Measurements from ENCODE around the gene SLMAP.

The SLMAP gene

DNA sequence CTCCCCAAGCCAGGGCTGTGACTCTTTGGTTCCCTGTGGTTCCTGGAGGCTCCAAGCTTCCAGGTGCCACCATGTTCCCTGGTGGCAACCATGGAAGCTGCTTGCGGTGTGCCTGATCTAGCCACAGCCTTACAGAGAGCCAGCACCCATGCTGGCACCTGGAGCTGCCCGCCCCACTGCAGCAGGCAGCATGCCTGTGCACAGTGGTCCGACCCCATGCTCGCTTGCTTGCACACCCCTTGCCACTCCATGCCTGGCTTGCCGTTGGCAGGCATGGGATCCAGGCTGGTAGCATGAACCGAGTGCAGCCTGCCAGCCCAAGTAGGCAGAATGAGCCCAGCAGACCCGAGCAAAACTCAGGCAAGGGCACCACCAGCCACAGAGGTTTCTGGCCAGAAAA is 53.9 kb downstream of the SLMAP start:
- H3K27ac ChIP-seq (ENCODE audit: low read length): no peak overlapping the region
- no peak for TF ChIP-seq EZH2 (optimal IDR thresholded peaks at IDR 0.05; ENCODE audit: low read depth, low read length)
- TF ChIP-seq, protein P1, sequence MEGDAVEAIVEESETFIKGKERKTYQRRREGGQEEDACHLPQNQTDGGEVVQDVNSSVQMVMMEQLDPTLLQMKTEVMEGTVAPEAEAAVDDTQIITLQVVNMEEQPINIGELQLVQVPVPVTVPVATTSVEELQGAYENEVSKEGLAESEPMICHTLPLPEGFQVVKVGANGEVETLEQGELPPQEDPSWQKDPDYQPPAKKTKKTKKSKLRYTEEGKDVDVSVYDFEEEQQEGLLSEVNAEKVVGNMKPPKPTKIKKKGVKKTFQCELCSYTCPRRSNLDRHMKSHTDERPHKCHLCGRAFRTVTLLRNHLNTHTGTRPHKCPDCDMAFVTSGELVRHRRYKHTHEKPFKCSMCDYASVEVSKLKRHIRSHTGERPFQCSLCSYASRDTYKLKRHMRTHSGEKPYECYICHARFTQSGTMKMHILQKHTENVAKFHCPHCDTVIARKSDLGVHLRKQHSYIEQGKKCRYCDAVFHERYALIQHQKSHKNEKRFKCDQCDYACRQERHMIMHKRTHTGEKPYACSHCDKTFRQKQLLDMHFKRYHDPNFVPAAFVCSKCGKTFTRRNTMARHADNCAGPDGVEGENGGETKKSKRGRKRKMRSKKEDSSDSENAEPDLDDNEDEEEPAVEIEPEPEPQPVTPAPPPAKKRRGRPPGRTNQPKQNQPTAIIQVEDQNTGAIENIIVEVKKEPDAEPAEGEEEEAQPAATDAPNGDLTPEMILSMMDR (IDR thresholded peaks at IDR 0.05; ENCODE audit: low read length): no peak
- no peak for TF ChIP-seq EZH2phosphoT487 (IDR thresholded peaks at IDR 0.05; ENCODE audit: low read length)
- no peaks in the 10 kb centered on the region for H3K4me1 ChIP-seq (ENCODE audit: low read length)
- no peak overlapping the region for H2AFZ ChIP-seq (ENCODE audit: low read length)
- no peaks in the 10 kb centered on the region for H3F3A ChIP-seq (ENCODE audit: insufficient read depth, low read length)
- H3K4me3 ChIP-seq (ENCODE audit: low read length): no peak overlapping the region
- DNase-seq: no peak
- H3K79me2 ChIP-seq (ENCODE audit: low read length): peaks cover 92% of the 10 kb centered on the region
- 0 out of 2 replicates have a peak, but pooled peaks cover 11% of the 10 kb centered on the region for H4K20me1 ChIP-seq (ENCODE audit: insufficient read depth, low read length)
- H3K36me3 ChIP-seq (replicated peaks; ENCODE audit: insufficient read depth, low read length): no peaks in the 10 kb centered on the region
- H3K27me3 ChIP-seq (replicated peaks; ENCODE audit: insufficient read depth, low read length): no peaks in the 10 kb centered on the region
- H3K9ac ChIP-seq (ENCODE audit: low read length): no peak overlapping the region
- H3K4me2 ChIP-seq (ENCODE audit: low read depth, low read length): no peak overlapping the region
- H3K9me2 ChIP-seq (replicated peaks; ENCODE audit: insufficient read depth, low read length): no peaks in the 10 kb centered on the region
- H3K9me3 ChIP-seq (replicated peaks; ENCODE audit: insufficient read depth, low read length): no peaks in the 10 kb centered on the region

DNA sequence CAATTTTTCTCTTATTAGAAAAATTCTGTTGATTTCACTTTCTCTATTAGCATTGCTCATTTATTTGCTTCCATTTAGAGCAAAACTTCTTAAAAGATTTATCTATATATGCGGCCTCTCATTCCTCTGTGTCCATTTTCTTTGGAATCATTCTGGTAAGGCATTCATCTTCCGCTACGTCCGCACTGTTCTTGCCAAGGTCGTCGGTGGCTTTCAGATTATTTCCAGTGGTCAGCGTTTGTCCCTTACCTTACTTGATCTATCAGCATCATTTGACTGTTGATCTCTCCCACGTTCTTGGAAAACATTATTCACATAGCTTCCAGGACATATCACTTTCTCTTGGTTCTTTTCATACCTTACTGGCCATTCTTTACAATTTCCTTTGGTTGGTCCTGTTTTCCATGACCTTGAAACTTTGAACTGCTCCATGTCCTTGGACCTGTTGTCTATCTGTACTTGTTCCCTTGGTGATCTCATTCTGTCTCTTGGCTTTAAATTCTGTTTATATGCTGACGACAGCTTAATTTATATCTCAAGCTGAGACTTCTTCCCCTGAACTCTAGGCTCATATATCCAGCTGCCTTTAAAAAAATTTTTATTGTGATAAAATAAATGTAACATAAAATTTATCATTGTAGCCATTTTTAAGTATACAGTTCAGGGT is 54.5 kb downstream of the SLMAP start:
- H3F3A ChIP-seq (ENCODE audit: insufficient read depth, low read length): no peaks in the 10 kb centered on the region
- no peak overlapping the region for H3K4me2 ChIP-seq (ENCODE audit: low read depth, low read length)
- H3K9me2 ChIP-seq (replicated peaks; ENCODE audit: insufficient read depth, low read length): no peaks in the 10 kb centered on the region
- no peaks in the 10 kb centered on the region for H3K27me3 ChIP-seq (replicated peaks; ENCODE audit: insufficient read depth, low read length)
- H4K20me1 ChIP-seq (ENCODE audit: insufficient read depth, low read length): 0 out of 2 replicates have a peak, but pooled peaks cover 7% of the 10 kb centered on the region
- TF ChIP-seq EZH2phosphoT487 (IDR thresholded peaks at IDR 0.05; ENCODE audit: low read length) (no peak), EZH2 (optimal IDR thresholded peaks at IDR 0.05; ENCODE audit: low read depth, low read length) (no peak)
- TF ChIP-seq, protein P1 (IDR thresholded peaks at IDR 0.05; ENCODE audit: low read length): no peak
- H2AFZ ChIP-seq (ENCODE audit: low read length): no peak overlapping the region
- H3K9ac ChIP-seq (ENCODE audit: low read length): no peak overlapping the region
- no peak for DNase-seq
- no peaks in the 10 kb centered on the region for H3K9me3 ChIP-seq (replicated peaks; ENCODE audit: insufficient read depth, low read length)
- no peak overlapping the region for H3K4me3 ChIP-seq (ENCODE audit: low read length)
- H3K27ac ChIP-seq (ENCODE audit: low read length): no peak overlapping the region
- no peaks in the 10 kb centered on the region for H3K4me1 ChIP-seq (ENCODE audit: low read length)
- H3K36me3 ChIP-seq (replicated peaks; ENCODE audit: insufficient read depth, low read length): no peaks in the 10 kb centered on the region
- H3K79me2 ChIP-seq (ENCODE audit: low read length): peaks cover 89% of the 10 kb centered on the region

DNA sequence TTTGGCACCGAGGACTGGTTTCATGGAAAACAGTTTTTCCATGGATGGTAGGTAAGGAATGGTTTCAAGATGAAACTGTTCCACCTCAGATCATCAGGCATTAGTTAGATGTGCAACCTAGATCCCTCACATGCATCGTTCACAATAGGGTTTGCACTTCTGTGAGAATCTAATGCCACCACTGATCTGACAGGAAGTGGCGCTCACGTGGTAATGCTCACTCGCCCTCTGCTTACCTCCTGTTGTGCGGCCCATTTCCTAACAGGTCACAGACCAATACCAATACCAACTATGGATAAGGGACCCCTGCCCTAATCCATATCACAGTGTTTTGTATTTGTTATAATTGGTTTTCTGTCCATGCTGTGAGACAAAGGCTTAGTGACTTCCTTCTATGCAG is 58.9 kb downstream of the SLMAP start:
- H3K27me3 ChIP-seq (replicated peaks; ENCODE audit: insufficient read depth, low read length): no peaks in the 10 kb centered on the region
- no peaks in the 10 kb centered on the region for H3F3A ChIP-seq (ENCODE audit: insufficient read depth, low read length)
- H3K79me2 ChIP-seq (ENCODE audit: low read length): peaks cover 83% of the 10 kb centered on the region
- no peaks in the 10 kb centered on the region for H3K36me3 ChIP-seq (replicated peaks; ENCODE audit: insufficient read depth, low read length)
- H3K9ac ChIP-seq (ENCODE audit: low read length): no peak overlapping the region
- H3K4me3 ChIP-seq (ENCODE audit: low read length): no peak overlapping the region
- H3K27ac ChIP-seq (ENCODE audit: low read length): no peak overlapping the region
- H3K9me2 ChIP-seq (replicated peaks; ENCODE audit: insufficient read depth, low read length): no peaks in the 10 kb centered on the region
- H3K9me3 ChIP-seq (replicated peaks; ENCODE audit: insufficient read depth, low read length): no peaks in the 10 kb centered on the region
- TF ChIP-seq EZH2 (optimal IDR thresholded peaks at IDR 0.05; ENCODE audit: low read depth, low read length): no peak
- TF ChIP-seq, protein P1 (IDR thresholded peaks at IDR 0.05; ENCODE audit: low read length): no peak
- no peak for TF ChIP-seq EZH2phosphoT487 (IDR thresholded peaks at IDR 0.05; ENCODE audit: low read length)
- peaks cover 12% of the 10 kb centered on the region; the same call in 1 of the 2 replicates for H4K20me1 ChIP-seq (ENCODE audit: insufficient read depth, low read length)
- DNase-seq: no peak
- H2AFZ ChIP-seq (ENCODE audit: low read length): no peak overlapping the region
- H3K4me1 ChIP-seq (ENCODE audit: low read length): no peaks in the 10 kb centered on the region
- H3K4me2 ChIP-seq (ENCODE audit: low read depth, low read length): no peak overlapping the region

Measured in MM.1S (cell line).